Gastroesophageal sphincter (tissue), 3 donors: ENCODE data around the gene SLC19A2.

Experiments
- EP300 ChIP-seq: sonication (generic); formaldehyde crosslinking; IDR thresholded peaks from one replicate; pipeline ENCODE4 v1.6.1; 2017; ENCODE audit warnings: antibody characterized with exemption, mild to moderate bottlenecking
- POLR2A ChIP-seq, 2 donors: fragments of 450-650 bp; IDR thresholded peaks; one replicate each; pipeline ENCODE4 v1.6.1; 2017; ENCODE audit warnings: antibody characterized with exemption in 2 of 2, mild to moderate bottlenecking in 2 of 2, moderate library complexity in 1 of 2
- POLR2AphosphoS5 ChIP-seq: sonication (generic); formaldehyde crosslinking; IDR thresholded peaks from one replicate; pipeline ENCODE4 v1.6.1; 2017; ENCODE audit warnings: antibody characterized with exemption
- TF ChIP-seq, protein P1 (sequence below), 4 experiments: fragments of 200-600 bp in 2 of 4; fragments of 450-650 bp in 2 of 4; sonication (generic) in 1 of 4; IDR thresholded peaks; one replicate each; pipeline ENCODE4 v1.5.1; 2017 to 2019; ENCODE audit warnings: antibody characterized with exemption in 4 of 4, mild to moderate bottlenecking in 2 of 4, moderate library complexity in 2 of 4

DNA sequence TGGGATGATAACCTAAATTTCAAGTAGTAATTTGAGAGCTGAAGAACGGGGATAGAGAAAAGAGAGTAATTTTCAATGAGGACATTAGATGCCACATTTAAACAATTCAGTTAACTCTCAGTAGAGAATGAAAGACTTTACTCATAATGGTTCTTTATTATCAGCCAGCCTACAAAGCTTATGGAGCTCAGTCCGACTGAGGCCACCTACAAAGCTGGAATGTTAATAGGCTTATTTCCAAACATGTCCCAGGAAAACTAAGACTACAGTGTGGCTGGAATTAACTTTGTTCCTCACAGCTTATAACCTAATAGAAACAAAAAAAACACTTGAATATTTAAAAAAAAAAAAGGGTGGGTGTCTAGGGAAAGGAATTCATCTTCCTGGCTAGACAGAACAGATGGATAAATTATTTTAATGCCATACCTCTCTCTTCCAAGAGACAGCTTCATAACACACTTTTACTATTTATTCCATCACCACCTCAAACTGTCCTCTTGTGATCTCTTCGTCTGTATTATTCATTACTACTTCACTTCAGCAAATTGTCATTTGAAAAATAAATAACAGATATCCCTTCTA lies 9.8 kb downstream of the SLC19A2 start:
- TF ChIP-seq, protein P1, sequence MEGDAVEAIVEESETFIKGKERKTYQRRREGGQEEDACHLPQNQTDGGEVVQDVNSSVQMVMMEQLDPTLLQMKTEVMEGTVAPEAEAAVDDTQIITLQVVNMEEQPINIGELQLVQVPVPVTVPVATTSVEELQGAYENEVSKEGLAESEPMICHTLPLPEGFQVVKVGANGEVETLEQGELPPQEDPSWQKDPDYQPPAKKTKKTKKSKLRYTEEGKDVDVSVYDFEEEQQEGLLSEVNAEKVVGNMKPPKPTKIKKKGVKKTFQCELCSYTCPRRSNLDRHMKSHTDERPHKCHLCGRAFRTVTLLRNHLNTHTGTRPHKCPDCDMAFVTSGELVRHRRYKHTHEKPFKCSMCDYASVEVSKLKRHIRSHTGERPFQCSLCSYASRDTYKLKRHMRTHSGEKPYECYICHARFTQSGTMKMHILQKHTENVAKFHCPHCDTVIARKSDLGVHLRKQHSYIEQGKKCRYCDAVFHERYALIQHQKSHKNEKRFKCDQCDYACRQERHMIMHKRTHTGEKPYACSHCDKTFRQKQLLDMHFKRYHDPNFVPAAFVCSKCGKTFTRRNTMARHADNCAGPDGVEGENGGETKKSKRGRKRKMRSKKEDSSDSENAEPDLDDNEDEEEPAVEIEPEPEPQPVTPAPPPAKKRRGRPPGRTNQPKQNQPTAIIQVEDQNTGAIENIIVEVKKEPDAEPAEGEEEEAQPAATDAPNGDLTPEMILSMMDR (IDR thresholded peaks at IDR 0.05), result no peak
- TF ChIP-seq EP300, result no peak
- no peak for TF ChIP-seq POLR2A (IDR thresholded peaks at IDR 0.05)
- no peak for TF ChIP-seq POLR2AphosphoS5
